HAP-1 (cell line): ENCODE results near the gene OR10J5.
"Not testable (repeated sequence)": the region's sequence is repeated elsewhere in the genome, so short reads cannot be mapped to it uniquely, and the experiment has no call there.

Experiments used
- DNase-seq, 2 experiments: peaks; one replicate each; pipeline ENCODE4 v3.0.0-alpha.2; 2016 to 2020; ENCODE audit warnings: low spot score in 2 of 2
- H3K27me3 ChIP-seq: fragments of 250-450 bp; sonication (Bioruptor Pico); 2 replicates; pipeline ENCODE4 v1.5.1; 2020; ENCODE audit warnings: low read depth, mild to moderate bottlenecking, moderate library complexity
- H3K36me3 ChIP-seq: fragments of 250-450 bp; sonication (Bioruptor Pico); replicated peaks from 2 replicates; pipeline ENCODE4 v1.5.1; 2020; ENCODE audit warnings: mild to moderate bottlenecking
- H3K4me1 ChIP-seq: fragments of 250-450 bp; sonication (Bioruptor Pico); 2 replicates; pipeline ENCODE4 v1.5.1; 2020; ENCODE audit warnings: mild to moderate bottlenecking
- H3K4me3 ChIP-seq: fragments of 250-450 bp; sonication (Bioruptor Pico); 2 replicates; pipeline ENCODE4 v1.5.1; 2020; ENCODE audit warnings: mild to moderate bottlenecking, moderate library complexity
- H3K9me3 ChIP-seq: fragments of 250-450 bp; sonication (Bioruptor Pico); 2 replicates; pipeline ENCODE4 v1.5.1; 2020; ENCODE audit warnings: mild to moderate bottlenecking, moderate library complexity
- in situ Hi-C: fragments of 300-500 bp; cut with MboI; formaldehyde crosslinking; loops from 3 replicates; pipeline ENCODE4 v1.14.3; 2020; ENCODE audit warnings: low sequenced_read_pairs, inconsistent platforms, mixed read lengths

OR10J5 gene

GRCh38 chr1:159535907-159536306 is at the start of gene OR10J5:
OR10J5 (minus strand) TSS chr1:159536007; CDS start chr1:159536007, 0 bp downstream.
- DNase-seq: no peak
- Histone ChIP-seq H3K9me3 (no peaks in the 10 kb centered on the region), H3K4me1 (no peaks in the 10 kb centered on the region), H3K4me3 (no peak within 1 kb of the TSS), H3K36me3 (no peaks in the 10 kb centered on the region), H3K27me3 (no peaks in the 10 kb centered on the region)
- in situ Hi-C loops: no loop called here

GRCh38 chr1:159584536-159584935 is 48.7 kb upstream of the OR10J5 start:
- no peaks in the 10 kb centered on the region for H3K27me3 ChIP-seq
- in situ Hi-C loops: no loop called here
- no peaks in the 10 kb centered on the region for H3K4me1 ChIP-seq
- no peak for DNase-seq
- no peak overlapping the region for H3K4me3 ChIP-seq
- H3K36me3 ChIP-seq: no peaks in the 10 kb centered on the region
- H3K9me3 ChIP-seq: no peaks in the 10 kb centered on the region

GRCh38 chr1:159581422-159581821 is 45.6 kb upstream of the OR10J5 start:
- Histone ChIP-seq H3K4me3 (no peak overlapping the region), H3K27me3 (no peaks in the 10 kb centered on the region), H3K36me3 (no peaks in the 10 kb centered on the region), H3K4me1 (no peaks in the 10 kb centered on the region), H3K9me3 (no peaks in the 10 kb centered on the region)
- DNase-seq: no peak
- in situ Hi-C loops: no loop called here

GRCh38 chr1:159580340-159580739 is 44.5 kb upstream of the OR10J5 start:
- Histone ChIP-seq H3K36me3 (no peaks in the 10 kb centered on the region), H3K27me3 (no peaks in the 10 kb centered on the region), H3K9me3 (no peaks in the 10 kb centered on the region), H3K4me3 (no peak overlapping the region), H3K4me1 (no peaks in the 10 kb centered on the region)
- no peak for DNase-seq
- in situ Hi-C loops: no loop called here

GRCh38 chr1:159577446-159577845 is 41.6 kb upstream of the OR10J5 start:
- DNase-seq: no peak
- no peaks in the 10 kb centered on the region for H3K36me3 ChIP-seq
- no peak overlapping the region for H3K4me3 ChIP-seq
- H3K4me1 ChIP-seq: no peaks in the 10 kb centered on the region
- in situ Hi-C loops: no loop called here
- H3K9me3 ChIP-seq: no peaks in the 10 kb centered on the region
- no peaks in the 10 kb centered on the region for H3K27me3 ChIP-seq

- in situ Hi-C loops: no loop called here
- no peak for DNase-seq
- Histone ChIP-seq H3K4me1 (no peaks in the 10 kb centered on the region), H3K4me3 (no peak overlapping the region), H3K9me3 (no peaks in the 10 kb centered on the region), H3K36me3 (no peaks in the 10 kb centered on the region), H3K27me3 (no peaks in the 10 kb centered on the region)
These were observed 26.9 kb upstream of the OR10J5 start for GRCh38 chr1:159562680-159563079.

GRCh38 chr1:159561497-159561896 is 25.7 kb upstream of the OR10J5 start:
- in situ Hi-C loops: no loop called here
- no peak for DNase-seq
- H3K36me3 ChIP-seq: no peaks in the 10 kb centered on the region
- no peak overlapping the region for H3K4me3 ChIP-seq
- no peaks in the 10 kb centered on the region for H3K9me3 ChIP-seq
- no peaks in the 10 kb centered on the region for H3K27me3 ChIP-seq
- H3K4me1 ChIP-seq: no peaks in the 10 kb centered on the region

- Histone ChIP-seq H3K27me3 (no peaks in the 10 kb centered on the region), H3K4me3 (no peak overlapping the region), H3K4me1 (no peaks in the 10 kb centered on the region), H3K36me3 (no peaks in the 10 kb centered on the region), H3K9me3 (no peaks in the 10 kb centered on the region)
- in situ Hi-C loops: no loop called here
- DNase-seq: no peak
These were observed 24.8 kb upstream of the OR10J5 start for GRCh38 chr1:159560599-159560998.

- no peak for DNase-seq
- H3K4me1 ChIP-seq: no peaks in the 10 kb centered on the region
- in situ Hi-C loops: no loop called here
- H3K27me3 ChIP-seq: no peaks in the 10 kb centered on the region
- no peaks in the 10 kb centered on the region for H3K36me3 ChIP-seq
- no peaks in the 10 kb centered on the region for H3K9me3 ChIP-seq
- H3K4me3 ChIP-seq: no peak overlapping the region
These were observed 21.1 kb upstream of the OR10J5 start for GRCh38 chr1:159556931-159557369.

- no peaks in the 10 kb centered on the region for H3K4me1 ChIP-seq
- H3K4me3 ChIP-seq: no peak overlapping the region
- no peaks in the 10 kb centered on the region for H3K27me3 ChIP-seq
- no peaks in the 10 kb centered on the region for H3K36me3 ChIP-seq
- no peak for DNase-seq
- H3K9me3 ChIP-seq: no peaks in the 10 kb centered on the region
- in situ Hi-C loops: no loop called here
These were observed 18.9 kb upstream of the OR10J5 start for GRCh38 chr1:159554696-159555095.

- in situ Hi-C loops: no loop called here
- H3K27me3 ChIP-seq: no peaks in the 10 kb centered on the region
- no peaks in the 10 kb centered on the region for H3K4me1 ChIP-seq
- DNase-seq: no peak
- no peaks in the 10 kb centered on the region for H3K9me3 ChIP-seq
- no peak overlapping the region for H3K4me3 ChIP-seq
- H3K36me3 ChIP-seq: no peaks in the 10 kb centered on the region
These were observed 18.5 kb upstream of the OR10J5 start for GRCh38 chr1:159554261-159554660.

- Histone ChIP-seq H3K4me1 (no peaks in the 10 kb centered on the region), H3K4me3 (no peak overlapping the region), H3K27me3 (no peaks in the 10 kb centered on the region), H3K36me3 (no peaks in the 10 kb centered on the region), H3K9me3 (no peaks in the 10 kb centered on the region)
- DNase-seq: no peak
- in situ Hi-C loops: no loop called here
These were observed 12.3 kb upstream of the OR10J5 start for GRCh38 chr1:159548126-159548525.

GRCh38 chr1:159532922-159533321 is 2.9 kb downstream of the OR10J5 start:
- DNase-seq: no peak
- Histone ChIP-seq H3K4me3 (no peak overlapping the region), H3K9me3 (no peaks in the 10 kb centered on the region), H3K36me3 (no peaks in the 10 kb centered on the region), H3K4me1 (no peaks in the 10 kb centered on the region), H3K27me3 (no peaks in the 10 kb centered on the region)
- in situ Hi-C loops: no loop called here

- DNase-seq, H3K36me3 ChIP-seq, H3K4me3 ChIP-seq, H3K9me3 ChIP-seq, in situ Hi-C loops, H3K27me3 ChIP-seq, H3K4me1 ChIP-seq: not testable (repeated sequence)
These were observed 11.0 kb downstream of the OR10J5 start for GRCh38 chr1:159524792-159525191.

GRCh38 chr1:159510229-159510541 is 25.6 kb downstream of the OR10J5 start:
- Histone ChIP-seq H3K27me3 (no peaks in the 10 kb centered on the region), H3K36me3 (no peaks in the 10 kb centered on the region), H3K4me1 (no peaks in the 10 kb centered on the region), H3K4me3 (no peak overlapping the region), H3K9me3 (no peaks in the 10 kb centered on the region)
- no peak for DNase-seq
- in situ Hi-C loops: no loop called here
